ENCODE data around the gene KLC1. TPM values are rescaled to one million over a fixed set of nuclear protein-coding genes. Genes with fewer than 3 reads are reported as not detected.

The KLC1 gene
- total RNA-seq, 1 experiment from 2014 or later, result 306 TPM

DNA sequence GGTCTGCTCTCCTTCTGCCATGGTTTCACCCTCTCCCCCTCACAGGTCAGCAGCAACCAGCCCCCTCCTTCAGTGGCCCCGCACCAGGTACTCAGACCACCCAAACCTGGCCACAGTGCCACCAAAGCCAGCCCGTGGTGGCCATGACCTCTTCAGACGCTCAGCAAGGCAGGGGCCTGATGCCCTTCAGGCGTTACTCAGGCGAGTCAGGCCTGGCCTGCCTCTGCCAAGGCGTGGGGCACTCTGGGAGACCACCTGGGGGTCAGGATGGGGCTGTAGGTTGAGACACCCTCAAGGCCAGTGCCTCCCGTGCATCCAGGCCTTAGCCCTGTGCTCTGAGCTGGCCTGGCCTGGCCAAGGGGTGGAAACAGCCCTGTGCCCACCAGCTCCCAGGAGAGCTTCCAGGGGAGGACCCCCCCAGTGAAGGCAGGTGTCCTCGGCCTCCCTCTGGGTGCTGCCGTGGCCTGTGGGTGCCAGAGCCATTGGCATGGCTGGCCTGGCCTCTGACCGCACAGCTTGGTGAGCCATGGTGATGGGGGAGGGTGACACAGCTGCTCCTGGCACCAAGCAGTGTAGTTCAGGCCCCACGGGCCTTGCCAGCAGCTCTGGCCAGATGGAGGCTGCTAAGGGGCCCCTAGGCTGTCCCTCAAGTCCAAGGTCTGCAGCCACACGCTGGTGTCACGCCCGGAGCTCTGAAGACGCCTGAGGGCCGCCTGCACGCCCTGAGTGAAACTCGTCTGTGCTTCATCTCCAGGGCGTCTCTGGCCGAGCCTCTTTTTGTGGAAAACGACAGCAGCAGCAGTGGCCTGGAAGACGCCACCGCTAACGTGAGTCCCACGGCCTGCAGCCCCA, 71.1 kb downstream of the KLC1 start:
- BruUV-seq (replicated peaks), result no TSS peak
- H3F3A ChIP-seq (ENCODE audit: low read length, unreplicated experiment), result peaks cover 6% of the 10 kb centered on the region
- intact Hi-C loops (cut with micrococcal nuclease), result no loop called here
- ATAC-seq (no peak), DNase-seq (no peak)
- POLR2A ChIA-PET (ENCODE audit: unreplicated experiment), result no interaction called here
- H3K9me3 ChIP-seq (ENCODE audit: low read length), result no peaks in the 10 kb centered on the region
- H3K4me3 ChIP-seq (ENCODE audit: low read length), result no peak overlapping the region
- no peak overlapping the region for H3K4me2 ChIP-seq (ENCODE audit: low read length)
- peaks cover 8% of the 10 kb centered on the region; the same call in 1 of the 2 replicates for H4K20me1 ChIP-seq (ENCODE audit: low read length)
- H3K79me2 ChIP-seq (ENCODE audit: low read length), result no peaks in the 10 kb centered on the region
- H2AFZ ChIP-seq (ENCODE audit: low read length), result no peak overlapping the region
- H3K27me3 ChIP-seq (ENCODE audit: low read length), result no peaks in the 10 kb centered on the region
- no peak overlapping the region for H3K9ac ChIP-seq (ENCODE audit: low read length)
- TF ChIP-seq, protein P1, sequence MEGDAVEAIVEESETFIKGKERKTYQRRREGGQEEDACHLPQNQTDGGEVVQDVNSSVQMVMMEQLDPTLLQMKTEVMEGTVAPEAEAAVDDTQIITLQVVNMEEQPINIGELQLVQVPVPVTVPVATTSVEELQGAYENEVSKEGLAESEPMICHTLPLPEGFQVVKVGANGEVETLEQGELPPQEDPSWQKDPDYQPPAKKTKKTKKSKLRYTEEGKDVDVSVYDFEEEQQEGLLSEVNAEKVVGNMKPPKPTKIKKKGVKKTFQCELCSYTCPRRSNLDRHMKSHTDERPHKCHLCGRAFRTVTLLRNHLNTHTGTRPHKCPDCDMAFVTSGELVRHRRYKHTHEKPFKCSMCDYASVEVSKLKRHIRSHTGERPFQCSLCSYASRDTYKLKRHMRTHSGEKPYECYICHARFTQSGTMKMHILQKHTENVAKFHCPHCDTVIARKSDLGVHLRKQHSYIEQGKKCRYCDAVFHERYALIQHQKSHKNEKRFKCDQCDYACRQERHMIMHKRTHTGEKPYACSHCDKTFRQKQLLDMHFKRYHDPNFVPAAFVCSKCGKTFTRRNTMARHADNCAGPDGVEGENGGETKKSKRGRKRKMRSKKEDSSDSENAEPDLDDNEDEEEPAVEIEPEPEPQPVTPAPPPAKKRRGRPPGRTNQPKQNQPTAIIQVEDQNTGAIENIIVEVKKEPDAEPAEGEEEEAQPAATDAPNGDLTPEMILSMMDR (conservative IDR thresholded peaks at IDR 0.05; ENCODE audit: low read depth, low read length), result no peak
- TF ChIP-seq EZH2phosphoT487 (IDR thresholded peaks at IDR 0.05; ENCODE audit: borderline replicate concordance, low read length), result no peak
- TF ChIP-seq EZH2 (IDR thresholded peaks at IDR 0.05; ENCODE audit: low read length, unreplicated experiment), result no peak
- CTCF ChIA-PET, result no interaction called here
- H3K36me3 ChIP-seq (ENCODE audit: low read depth, low read length), result peaks cover 24% of the 10 kb centered on the region; the same call in 1 of the 2 replicates
- no peak overlapping the region for H3K27ac ChIP-seq (ENCODE audit: low read length)
- no peaks in the 10 kb centered on the region for H3K4me1 ChIP-seq (ENCODE audit: insufficient read depth, low read length)
- H3K9me2 ChIP-seq (replicated peaks; ENCODE audit: low read length), result no peaks in the 10 kb centered on the region

DNA sequence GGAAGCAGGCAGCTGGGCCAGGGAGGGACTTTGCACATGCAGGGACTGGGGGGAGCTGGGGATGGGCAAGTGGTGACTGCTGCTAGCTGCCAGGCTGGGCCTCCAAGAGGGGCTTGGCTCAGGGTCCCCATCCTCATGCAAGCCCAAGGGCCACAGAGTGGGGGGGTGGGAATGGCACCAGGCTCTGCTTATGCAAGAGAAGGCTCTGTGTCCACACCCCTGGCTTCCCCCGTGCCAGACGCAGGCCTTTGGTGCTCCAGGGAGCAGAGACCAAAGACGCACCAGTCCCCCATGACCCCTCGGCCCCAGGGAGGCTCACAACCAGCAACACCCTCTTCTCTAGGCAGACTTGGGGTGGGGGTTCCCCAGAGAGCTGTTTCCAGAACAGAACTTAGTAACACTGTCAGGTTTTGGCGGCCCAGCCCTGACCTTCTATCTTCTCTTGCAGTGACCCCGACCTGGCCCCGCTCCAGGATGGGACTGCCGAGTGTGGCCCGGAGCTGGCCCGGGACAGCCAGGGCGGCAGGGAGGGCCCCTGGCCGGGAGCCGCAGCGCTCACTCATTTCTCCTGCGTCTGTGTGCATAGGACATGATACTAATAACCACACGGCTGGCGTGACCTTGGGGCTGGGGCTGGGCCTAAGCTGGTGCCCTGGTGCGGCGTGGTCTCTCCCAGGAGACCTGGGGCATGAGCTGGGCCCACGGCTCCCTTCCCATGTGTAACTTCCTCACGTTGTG, 71.9 kb downstream of the KLC1 start:
- Histone ChIP-seq H3F3A (ENCODE audit: low read length, unreplicated experiment) (peaks cover 6% of the 10 kb centered on the region), H3K9me3 (ENCODE audit: low read length) (no peaks in the 10 kb centered on the region), H3K9ac (ENCODE audit: low read length) (no peak overlapping the region), H3K27me3 (ENCODE audit: low read length) (no peaks in the 10 kb centered on the region), H4K20me1 (ENCODE audit: low read length) (peaks cover 8% of the 10 kb centered on the region; the same call in 1 of the 2 replicates), H3K9me2 (replicated peaks; ENCODE audit: low read length) (no peaks in the 10 kb centered on the region), H3K4me2 (ENCODE audit: low read length) (no peak overlapping the region), H3K36me3 (ENCODE audit: low read depth, low read length) (peaks cover 30% of the 10 kb centered on the region; the same call in 1 of the 2 replicates), H3K4me3 (ENCODE audit: low read length) (no peak overlapping the region), H3K27ac (ENCODE audit: low read length) (no peak overlapping the region), H2AFZ (ENCODE audit: low read length) (no peak overlapping the region), H3K4me1 (ENCODE audit: insufficient read depth, low read length) (no peaks in the 10 kb centered on the region), H3K79me2 (ENCODE audit: low read length) (no peaks in the 10 kb centered on the region)
- BruUV-seq (replicated peaks), result no TSS peak
- no peak for ATAC-seq
- TF ChIP-seq, protein P1 (conservative IDR thresholded peaks at IDR 0.05; ENCODE audit: low read depth, low read length), result no peak
- TF ChIP-seq EZH2phosphoT487 (IDR thresholded peaks at IDR 0.05; ENCODE audit: borderline replicate concordance, low read length), result no peak
- ChIA-PET POLR2A (ENCODE audit: unreplicated experiment) (no interaction called here), CTCF (no interaction called here)
- intact Hi-C loops (cut with micrococcal nuclease), result no loop called here
- no peak for DNase-seq

All from PC-3 (cell line).